BJ (cell line): ENCODE results near the gene AKAP6. TPM values are rescaled to one million over a fixed set of nuclear protein-coding genes. Genes with fewer than 3 reads are reported as not detected.

ENCODE experiments used
- CTCF ChIA-PET: fragments of 350-600 bp; formaldehyde crosslinking; extraction: SDS; loops from one replicate; lab custom pipeline; 2021; ENCODE audit warnings: antibody characterized with exemption, inconsistent platforms; lab: Yijun Ruan, JAX
- POLR2A ChIA-PET: fragments of 300-600 bp; sonication (Branson Sonifier 250); formaldehyde crosslinking; extraction: SDS; loops from one replicate; lab custom pipeline; 2021; ENCODE audit warnings: antibody characterized with exemption; lab: Charles Lee
- DNase-seq: peaks from one replicate; pipeline ENCODE4 v3.0.0-alpha.2; 2011; ENCODE audit warnings: low read depth
- H3K27me3 ChIP-seq: 2 replicates; pipeline ENCODE4 v1.6.0; 2011; ENCODE audit warnings: low read length; ENCODE audit not compliant: control insufficient read depth, insufficient read depth
- H3K36me3 ChIP-seq: 2 replicates; pipeline ENCODE4 v1.5.1; 2011; ENCODE audit warnings: low read length; ENCODE audit not compliant: control insufficient read depth, insufficient read depth
- H3K4me3 ChIP-seq: 2 replicates; pipeline ENCODE4 v1.5.1; 2011; ENCODE audit warnings: low read depth, mild to moderate bottlenecking, control low read depth, low read length
- polyA plus RNA-seq: library from polyadenylated mRNA; depleted of rRNA; stranded (reverse); fragments of >200 nt; gene quantifications from 2 replicates; pipeline ENCODE4 v1.2.3, GENCODE V29; 2011
- TF ChIP-seq, protein P1 (sequence below): IDR thresholded peaks from 2 replicates; pipeline ENCODE4 v1.5.1; 2011; ENCODE audit warnings: low read depth, mild to moderate bottlenecking, control low read depth, inconsistent platforms, low read length, moderate library complexity; ENCODE audit not compliant: insufficient read depth

AKAP6 gene
- polyA plus RNA-seq, 1 experiment: 18.5 TPM

- ChIA-PET CTCF (no interaction called here), POLR2A (no interaction called here)
- H3K27me3 ChIP-seq: no peaks in the 10 kb centered on the region
- no peak for DNase-seq
- no peaks in the 10 kb centered on the region for H3K36me3 ChIP-seq
- TF ChIP-seq, protein P1, sequence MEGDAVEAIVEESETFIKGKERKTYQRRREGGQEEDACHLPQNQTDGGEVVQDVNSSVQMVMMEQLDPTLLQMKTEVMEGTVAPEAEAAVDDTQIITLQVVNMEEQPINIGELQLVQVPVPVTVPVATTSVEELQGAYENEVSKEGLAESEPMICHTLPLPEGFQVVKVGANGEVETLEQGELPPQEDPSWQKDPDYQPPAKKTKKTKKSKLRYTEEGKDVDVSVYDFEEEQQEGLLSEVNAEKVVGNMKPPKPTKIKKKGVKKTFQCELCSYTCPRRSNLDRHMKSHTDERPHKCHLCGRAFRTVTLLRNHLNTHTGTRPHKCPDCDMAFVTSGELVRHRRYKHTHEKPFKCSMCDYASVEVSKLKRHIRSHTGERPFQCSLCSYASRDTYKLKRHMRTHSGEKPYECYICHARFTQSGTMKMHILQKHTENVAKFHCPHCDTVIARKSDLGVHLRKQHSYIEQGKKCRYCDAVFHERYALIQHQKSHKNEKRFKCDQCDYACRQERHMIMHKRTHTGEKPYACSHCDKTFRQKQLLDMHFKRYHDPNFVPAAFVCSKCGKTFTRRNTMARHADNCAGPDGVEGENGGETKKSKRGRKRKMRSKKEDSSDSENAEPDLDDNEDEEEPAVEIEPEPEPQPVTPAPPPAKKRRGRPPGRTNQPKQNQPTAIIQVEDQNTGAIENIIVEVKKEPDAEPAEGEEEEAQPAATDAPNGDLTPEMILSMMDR: no peak
- no peak overlapping the region for H3K4me3 ChIP-seq
Measured at GRCh38 chr14:32537166-32537565, 208.1 kb downstream of the AKAP6 start.

DNA sequence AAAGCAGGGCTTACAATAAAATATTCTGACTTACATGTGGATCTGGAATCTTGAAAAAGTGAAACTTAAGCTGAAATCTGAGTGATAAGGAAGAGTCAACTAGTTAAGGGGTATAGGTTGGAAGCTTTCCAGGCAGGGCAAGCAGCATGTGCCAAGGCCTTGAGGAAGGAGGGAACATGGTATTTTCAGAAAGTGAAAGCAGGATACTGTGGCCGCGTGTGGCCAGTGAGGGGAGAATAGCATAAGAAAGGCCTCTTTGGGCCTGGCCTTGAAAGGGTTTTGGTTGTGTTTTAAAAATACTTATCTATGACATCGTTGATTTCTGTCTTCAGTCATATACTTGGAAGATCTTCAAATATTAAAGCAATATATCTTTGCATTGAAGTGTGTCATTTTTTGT, 213.4 kb downstream of the AKAP6 start:
- TF ChIP-seq, protein P1: no peak
- ChIA-PET POLR2A (no interaction called here), CTCF (interaction anchor here (0.9 to 1.3 kb wide), 4 partner anchors 12 to 48 kb away, joined by 3 to 5 read pairs (median 4); no protein-coding TSS in a partner anchor)
- no peaks in the 10 kb centered on the region for H3K36me3 ChIP-seq
- no peak overlapping the region for H3K4me3 ChIP-seq
- no peak for DNase-seq
- no peaks in the 10 kb centered on the region for H3K27me3 ChIP-seq

DNA sequence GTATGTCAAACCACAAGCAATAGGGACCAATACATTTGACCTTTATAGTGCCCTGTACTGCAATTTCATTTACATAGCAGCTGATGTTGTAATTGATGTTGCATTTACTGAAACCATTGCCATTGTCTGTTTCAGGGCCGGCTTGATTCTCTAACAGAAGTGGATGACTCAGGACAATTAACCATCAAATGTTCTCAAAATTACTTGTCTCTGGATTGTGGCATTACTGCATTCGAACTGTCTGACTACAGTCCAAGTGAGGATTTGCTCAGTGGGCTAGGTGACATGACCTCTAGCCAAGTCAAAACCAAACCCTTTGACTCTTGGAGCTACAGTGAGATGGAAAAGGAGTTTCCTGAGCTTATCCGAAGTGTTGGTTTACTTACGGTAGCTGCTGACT, 216.0 kb downstream of the AKAP6 start:
- POLR2A ChIA-PET: no interaction called here
- DNase-seq: no peak

DNA sequence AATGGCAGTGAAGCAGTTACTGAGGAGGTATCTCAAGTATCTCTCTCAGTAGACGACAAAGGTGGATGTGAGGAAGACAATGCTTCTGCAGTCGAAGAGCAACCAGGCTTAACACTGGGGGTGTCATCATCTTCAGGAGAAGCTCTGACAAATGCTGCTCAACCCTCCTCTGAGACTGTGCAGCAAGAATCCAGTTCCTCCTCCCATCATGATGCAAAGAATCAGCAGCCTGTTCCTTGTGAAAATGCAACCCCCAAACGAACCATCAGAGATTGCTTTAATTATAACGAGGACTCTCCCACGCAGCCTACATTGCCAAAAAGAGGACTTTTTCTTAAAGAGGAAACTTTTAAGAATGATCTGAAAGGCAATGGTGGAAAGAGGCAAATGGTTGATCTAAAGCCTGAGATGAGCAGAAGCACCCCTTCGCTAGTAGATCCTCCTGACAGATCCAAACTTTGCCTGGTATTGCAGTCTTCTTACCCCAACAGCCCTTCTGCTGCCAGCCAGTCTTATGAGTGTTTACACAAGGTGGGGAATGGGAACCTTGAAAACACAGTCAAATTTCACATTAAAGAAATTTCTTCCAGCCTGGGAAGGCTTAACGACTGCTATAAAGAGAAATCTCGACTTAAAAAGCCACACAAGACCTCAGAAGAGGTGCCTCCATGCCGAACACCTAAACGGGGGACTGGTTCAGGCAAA, 216.6 kb downstream of the AKAP6 start:
- no peaks in the 10 kb centered on the region for H3K27me3 ChIP-seq
- DNase-seq: no peak
- TF ChIP-seq, protein P1: no peak
- no peaks in the 10 kb centered on the region for H3K36me3 ChIP-seq
- ChIA-PET POLR2A (no interaction called here), CTCF (interaction anchor here (0.6 to 2.1 kb wide), 5 partner anchors 14 to 51 kb away, joined by 3 to 9 read pairs (median 4); no protein-coding TSS in a partner anchor)
- H3K4me3 ChIP-seq: no peak overlapping the region

More for the DNA sequence above, 216.0 kb downstream of the AKAP6 start:
- H3K36me3 ChIP-seq: no peaks in the 10 kb centered on the region
- CTCF ChIA-PET: interaction anchor here (0.6 to 1.8 kb wide), 2 partner anchors 15 to 50 kb away, joined by 3 to 5 read pairs; no protein-coding TSS in a partner anchor
- H3K27me3 ChIP-seq: no peaks in the 10 kb centered on the region
- TF ChIP-seq, protein P1: no peak
- no peak overlapping the region for H3K4me3 ChIP-seq

- no peaks in the 10 kb centered on the region for H3K36me3 ChIP-seq
- H3K27me3 ChIP-seq: no peaks in the 10 kb centered on the region
- TF ChIP-seq, protein P1: no peak
- no peak for DNase-seq
- POLR2A ChIA-PET: no interaction called here
- CTCF ChIA-PET: interaction anchor here (1.0 to 2.1 kb wide), 4 partner anchors 10 to 52 kb away, joined by 3 to 9 read pairs (median 4); no protein-coding TSS in a partner anchor
- no peak overlapping the region for H3K4me3 ChIP-seq
Measured at GRCh38 chr14:32546246-32546645, 217.1 kb downstream of the AKAP6 start.
